SK-N-SH (cell line): ENCODE results near the gene PHF20.
"Not testable (repeated sequence)": the region's sequence is repeated elsewhere in the genome, so short reads cannot be mapped to it uniquely, and the experiment has no call there.

ENCODE experiments used
- CTCF ChIP-seq: fragments of 200-600 bp; sonication (generic); IDR thresholded peaks from 2 replicates; pipeline ENCODE4 v1.6.1; 2017; ENCODE audit warnings: antibody characterized with exemption, mild to moderate bottlenecking, moderate library complexity
- EZH2phosphoT487 ChIP-seq: fragments of 200-600 bp; sonication (generic); IDR thresholded peaks from 2 replicates; pipeline ENCODE4 v1.6.1; 2017; ENCODE audit warnings: low read depth, mixed run types, mild to moderate bottlenecking, antibody characterized with exemption, moderate library complexity, borderline replicate concordance
- FOSL2 ChIP-seq: IDR thresholded peaks from 2 replicates; pipeline ENCODE4 v1.4.0; 2012; ENCODE audit warnings: low read depth, mild to moderate bottlenecking, moderate library complexity, borderline replicate concordance
- FOXJ3 ChIP-seq: sonication (generic); formaldehyde crosslinking; IDR thresholded peaks from 2 replicates; pipeline ENCODE4 v1.5.1; 2020; ENCODE audit warnings: mild to moderate bottlenecking, missing genetic modification reagents
- MAX ChIP-seq: IDR thresholded peaks from 2 replicates; pipeline ENCODE4 v1.4.0; 2012; ENCODE audit warnings: low read depth
- MXI1 ChIP-seq: IDR thresholded peaks from 2 replicates; pipeline ENCODE4 v1.6.1; 2012; ENCODE audit warnings: mild to moderate bottlenecking, low read depth, low read length, improper control_type of control experiment
- NFIC ChIP-seq: IDR thresholded peaks from 2 replicates; pipeline ENCODE4 v1.4.0; 2012; ENCODE audit warnings: borderline replicate concordance
- POLR2AphosphoS5 ChIP-seq: IDR thresholded peaks from 2 replicates; pipeline ENCODE4 v1.6.1; 2012; ENCODE audit warnings: low read depth, low read length
- REST ChIP-seq: IDR thresholded peaks from 2 replicates; pipeline ENCODE4 v1.6.1; 2012; ENCODE audit warnings: mild to moderate bottlenecking, low read depth, low read length, moderate library complexity
- SMC3 ChIP-seq: IDR thresholded peaks from 2 replicates; pipeline ENCODE4 v1.6.1; 2012; ENCODE audit warnings: low read depth, low read length, improper control_type of control experiment
- USF1 ChIP-seq: IDR thresholded peaks from 2 replicates; pipeline ENCODE4 v1.4.0; 2012; ENCODE audit warnings: low read depth, borderline replicate concordance

GRCh38 chr20:35901230-35901629 lies 129.4 kb downstream of the PHF20 start:
- not testable (repeated sequence) for TF ChIP-seq NFIC; CTCF; SMC3; FOSL2; REST; MXI1; USF1; MAX; POLR2AphosphoS5; FOXJ3 (CRISPR knock-in tag); EZH2phosphoT487
